GM21529 (cell line): Measurements from ENCODE around the gene ORM1.
A peak's percentile ranks its signal among the peaks of the same experiment; 100 is the strongest.
"Not testable (repeated sequence)": the region's sequence is repeated elsewhere in the genome, so short reads cannot be mapped to it uniquely, and the experiment has no call there.

Experiments used
- ATAC-seq: cut with Tn5 transposase; IDR thresholded peaks from one replicate; pipeline ENCODE4 v1.9.1; 2021; ENCODE audit not compliant: unreplicated experiment

ORM1 gene

GRCh38 chr9:114322160-114322818 is 609 bp upstream of the ORM1 start:
- ATAC-seq, result not testable (repeated sequence)

DNA sequence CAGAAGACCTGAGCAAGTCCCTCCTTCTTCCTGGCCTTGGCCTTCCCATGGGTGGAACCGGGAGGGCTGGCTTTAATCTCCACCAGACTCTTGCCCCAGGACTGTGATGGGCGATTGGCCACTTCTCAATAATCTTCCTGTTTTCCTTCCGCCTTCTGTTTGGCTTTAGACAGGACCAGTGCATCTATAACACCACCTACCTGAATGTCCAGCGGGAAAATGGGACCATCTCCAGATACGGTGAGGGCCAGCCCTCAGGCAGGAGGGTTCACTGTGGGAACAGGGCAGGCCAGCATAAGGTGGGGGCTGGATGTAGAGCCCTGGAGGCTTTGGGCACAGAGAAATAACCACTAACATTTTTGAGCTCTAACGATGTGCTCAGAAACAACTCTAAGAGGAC is 951 bp downstream of the ORM1 start:
- not testable (repeated sequence) for ATAC-seq

DNA sequence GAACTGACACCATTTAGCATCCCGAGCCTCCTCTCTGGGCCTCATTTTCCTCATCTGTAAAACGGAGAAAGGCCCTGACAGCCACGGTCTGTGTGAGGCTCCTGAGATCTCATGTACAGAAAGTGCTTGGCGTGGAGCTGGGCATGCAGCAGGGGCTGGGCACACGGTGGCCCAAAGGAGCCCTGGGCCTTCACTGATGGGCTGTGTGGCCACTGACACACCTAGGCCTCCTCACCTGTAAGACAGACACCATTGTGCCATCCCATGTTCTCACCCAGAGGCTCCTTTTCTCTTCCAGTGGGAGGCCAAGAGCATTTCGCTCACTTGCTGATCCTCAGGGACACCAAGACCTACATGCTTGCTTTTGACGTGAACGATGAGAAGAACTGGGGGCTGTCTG is 1.6 kb downstream of the ORM1 start:
- ATAC-seq, result no peak

DNA sequence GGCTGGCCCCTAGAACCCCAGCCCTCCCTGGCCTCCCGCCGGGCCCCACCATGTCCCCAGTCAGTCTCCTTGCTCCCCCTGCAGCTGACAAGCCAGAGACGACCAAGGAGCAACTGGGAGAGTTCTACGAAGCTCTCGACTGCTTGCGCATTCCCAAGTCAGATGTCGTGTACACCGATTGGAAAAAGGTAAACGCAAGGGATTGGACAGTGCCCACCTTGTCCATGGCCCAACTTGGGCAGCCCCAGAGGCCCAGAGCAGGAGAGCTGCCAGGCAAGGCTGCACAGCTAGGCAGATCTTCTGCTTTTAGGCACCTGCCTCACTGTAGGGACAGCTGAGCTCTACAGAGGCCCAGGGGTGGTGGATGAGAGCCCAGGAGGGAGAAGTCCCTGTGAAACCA is 2.1 kb downstream of the ORM1 start:
- ATAC-seq, result not testable (repeated sequence)

DNA sequence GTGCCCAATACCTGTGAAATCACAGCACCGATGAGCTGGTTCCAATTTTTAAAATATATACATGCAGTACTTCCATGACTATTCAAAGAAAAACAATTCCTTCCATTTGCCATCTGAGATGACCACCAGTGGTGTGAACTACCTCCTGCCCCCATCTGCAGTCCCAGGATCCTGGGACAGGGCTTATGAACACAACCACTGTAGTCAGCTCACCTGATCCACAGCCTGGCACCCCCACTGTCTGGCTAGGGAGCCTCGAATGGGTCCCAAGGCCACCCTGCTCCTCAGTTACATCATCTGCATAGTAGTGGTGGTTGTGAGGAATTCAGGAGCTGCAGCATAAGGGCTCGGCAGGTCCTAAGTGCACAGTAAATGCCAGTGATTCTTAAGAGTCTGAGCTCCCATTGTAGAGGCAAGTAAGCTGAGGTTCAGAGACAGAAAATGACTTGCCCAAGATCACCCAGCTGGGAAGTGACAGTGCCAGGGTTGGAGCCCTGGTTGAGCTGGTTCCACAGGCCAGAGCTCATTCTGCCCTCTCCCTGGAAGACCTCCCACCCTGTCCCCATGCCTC is 2.9 kb downstream of the ORM1 start:
- not testable (repeated sequence) for ATAC-seq

DNA sequence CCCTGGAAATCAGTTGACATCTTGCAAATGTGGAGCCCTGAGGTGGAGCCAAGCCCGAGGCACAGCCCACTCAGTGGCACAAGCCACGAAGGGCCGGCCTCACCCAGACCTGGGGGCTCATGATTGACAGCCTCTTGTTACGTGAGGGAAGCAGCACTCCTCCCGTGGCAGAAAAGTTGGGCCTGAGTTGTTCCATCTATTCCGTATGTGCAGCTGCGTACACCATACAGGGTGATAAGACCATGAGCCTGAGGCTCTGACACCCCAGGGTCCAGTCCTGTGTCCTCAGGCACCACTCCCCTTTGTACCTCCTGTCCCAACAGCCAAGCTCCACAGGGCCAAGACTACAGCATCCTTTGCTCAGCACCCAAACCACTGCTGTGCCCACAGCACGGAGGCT is 4.9 kb downstream of the ORM1 start:
- ATAC-seq, result no peak

- ATAC-seq, result not testable (repeated sequence)
Observed at GRCh38 chr9:114328357-114328820, 5.5 kb downstream of the ORM1 start.

DNA sequence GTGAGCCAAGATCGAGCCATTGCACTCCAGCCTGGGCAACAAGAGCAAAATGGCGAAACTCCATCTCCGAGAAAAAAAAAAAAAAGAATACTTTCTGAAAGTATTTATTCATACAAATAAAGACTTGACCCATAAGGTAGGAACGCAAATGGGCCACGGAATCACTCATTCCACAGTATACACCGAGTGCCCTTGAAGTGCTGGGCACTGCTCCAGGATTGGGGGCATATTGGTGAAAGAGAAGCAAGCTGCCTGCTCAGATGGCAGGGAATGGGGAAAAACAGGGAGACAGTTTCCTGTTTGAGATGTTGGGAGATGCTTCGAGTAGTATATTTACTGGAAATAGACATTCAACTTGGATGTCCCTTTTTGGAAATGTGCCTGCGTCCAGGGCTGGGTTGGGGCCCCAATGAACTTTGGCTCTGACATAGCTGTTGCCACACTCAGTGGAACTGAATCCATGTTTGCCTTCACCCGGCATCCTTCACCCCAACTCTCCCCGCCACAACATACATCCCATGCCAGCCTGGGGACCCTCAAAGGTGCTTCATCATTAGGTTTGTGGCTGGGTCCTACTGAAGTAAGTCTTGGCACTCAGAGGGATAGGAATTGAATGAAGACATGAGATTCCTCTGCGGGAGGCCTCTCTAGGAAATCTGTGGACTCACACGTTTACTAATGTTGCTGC is 6.2 kb downstream of the ORM1 start:
- ATAC-seq, result not testable (repeated sequence)

DNA sequence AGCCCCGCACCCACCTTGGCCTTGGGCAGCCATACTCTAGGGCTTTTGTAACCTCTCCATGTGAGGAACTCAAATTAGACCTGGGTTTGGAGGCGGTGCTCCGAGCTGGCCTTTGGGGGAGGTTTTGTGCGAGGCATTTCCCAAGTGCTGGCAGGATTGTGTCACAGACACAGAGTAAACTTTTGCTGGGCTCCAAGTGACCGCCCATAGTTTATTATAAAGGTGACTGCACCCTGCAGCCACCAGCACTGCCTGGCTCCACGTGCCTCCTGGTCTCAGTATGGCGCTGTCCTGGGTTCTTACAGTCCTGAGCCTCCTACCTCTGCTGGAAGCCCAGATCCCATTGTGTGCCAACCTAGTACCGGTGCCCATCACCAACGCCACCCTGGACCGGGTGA is 6.7 kb downstream of the ORM1 start, which contains the start of gene ORM2:
Gene ORM2 (plus strand): TSS at position 245 of the 398 bp plus-strand sequence. CDS start 36 bp downstream, at position 281.
- not testable (repeated sequence) for ATAC-seq

DNA sequence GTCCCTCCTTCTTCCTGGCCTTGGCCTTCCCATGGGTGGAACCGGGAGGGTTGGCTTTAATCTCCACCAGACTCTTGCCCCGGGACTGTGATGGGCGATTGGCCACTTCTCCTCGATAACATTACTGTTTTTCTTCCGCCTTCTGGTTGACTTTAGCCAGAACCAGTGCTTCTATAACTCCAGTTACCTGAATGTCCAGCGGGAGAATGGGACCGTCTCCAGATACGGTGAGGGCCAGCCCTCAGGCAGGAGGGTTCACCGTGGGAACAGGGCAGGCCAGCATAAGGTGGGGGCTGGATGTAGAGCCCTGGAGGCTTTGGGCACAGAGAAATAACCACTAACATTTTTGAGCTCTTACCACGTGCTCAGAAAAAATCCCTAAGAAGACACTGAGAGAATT is 7.7 kb downstream of the ORM1 start:
- ATAC-seq, result no peak

DNA sequence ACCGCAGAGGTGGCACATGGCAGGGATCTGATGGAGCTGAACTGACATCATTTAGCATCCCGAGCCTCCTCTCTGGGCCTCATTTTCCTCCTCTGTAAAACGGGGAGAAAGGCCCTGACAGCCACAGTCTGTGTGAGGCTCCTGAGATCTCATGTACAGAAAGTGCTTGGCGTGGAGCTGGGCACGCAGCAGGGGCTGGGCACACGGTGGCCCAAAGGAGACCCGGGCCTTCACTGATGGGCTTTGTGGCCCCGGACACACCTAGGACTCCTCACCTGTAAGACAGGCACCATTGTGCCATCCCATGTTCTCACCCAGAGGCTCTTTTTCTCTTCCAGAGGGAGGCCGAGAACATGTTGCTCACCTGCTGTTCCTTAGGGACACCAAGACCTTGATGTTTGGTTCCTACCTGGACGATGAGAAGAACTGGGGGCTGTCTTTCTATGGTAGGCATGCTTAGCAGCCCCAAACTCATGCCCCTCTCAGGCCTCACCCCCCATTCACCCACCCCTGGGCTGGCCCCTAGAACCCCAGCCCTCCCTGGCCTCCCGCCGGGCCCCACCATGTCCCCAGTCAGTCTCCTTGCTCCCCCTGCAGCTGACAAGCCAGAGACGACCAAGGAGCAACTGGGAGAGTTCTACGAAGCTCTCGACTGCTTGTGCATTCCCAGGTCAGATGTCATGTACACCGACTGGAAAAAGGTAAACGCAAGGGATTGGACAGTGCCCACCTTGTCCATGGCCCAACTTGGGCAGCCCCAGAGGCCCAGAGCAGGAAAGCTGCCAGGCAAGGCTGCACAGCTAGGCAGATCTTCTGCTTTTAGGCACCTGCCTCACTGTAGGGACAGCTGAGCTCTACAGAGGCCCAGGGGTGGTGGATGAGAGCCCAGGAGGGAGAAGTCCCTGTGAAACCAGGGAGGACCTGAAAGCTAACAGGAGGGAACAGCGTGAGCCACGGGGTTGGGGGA is 8.6 kb downstream of the ORM1 start:
- ATAC-seq, result not testable (repeated sequence)

- ATAC-seq, result not testable (repeated sequence)
Observed at GRCh38 chr9:114332474-114333040, 9.7 kb downstream of the ORM1 start.

DNA sequence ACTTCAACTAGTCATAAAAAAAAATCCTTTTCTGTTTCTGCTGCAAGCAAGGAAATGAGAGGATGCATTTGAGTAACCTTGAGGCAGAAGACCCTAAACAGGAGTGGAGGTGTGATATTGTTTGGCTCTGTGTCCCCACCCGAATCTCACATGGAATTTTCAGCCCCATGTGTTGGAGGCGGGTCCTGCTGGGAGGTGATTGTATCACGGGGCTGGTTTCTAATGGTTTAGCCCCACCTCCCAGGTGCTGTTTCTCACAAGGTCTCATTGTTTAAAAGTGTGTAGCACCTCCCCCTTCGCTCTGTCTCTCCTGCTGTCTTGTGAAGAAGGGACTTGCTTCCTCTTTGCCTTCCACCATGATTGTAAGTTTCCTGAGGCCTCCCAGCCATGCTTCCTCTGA is 10.8 kb downstream of the ORM1 start:
- not testable (repeated sequence) for ATAC-seq

DNA sequence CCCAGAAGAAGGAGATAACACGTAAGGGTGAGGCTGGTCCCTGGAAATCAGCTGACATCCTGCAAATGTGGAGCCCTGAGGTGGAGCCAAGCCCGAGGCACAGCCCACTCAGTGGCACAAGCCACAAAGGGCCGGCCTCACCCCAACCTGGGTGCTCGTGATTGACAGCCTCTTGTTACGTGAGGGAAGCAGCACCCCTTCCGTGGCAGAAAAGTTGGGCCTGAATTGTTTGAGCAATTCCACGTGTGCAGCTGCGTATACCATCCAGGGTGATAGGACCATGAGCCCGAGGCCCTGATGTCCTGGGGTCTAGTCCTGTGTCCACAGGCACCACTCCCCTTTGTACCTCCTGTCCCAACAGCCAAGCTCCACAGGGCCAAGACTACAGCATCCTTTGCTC is 11.6 kb downstream of the ORM1 start:
- no peak for ATAC-seq

GRCh38 chr9:114335745-114336144 is 12.8 kb downstream of the ORM1 start:
- no peak for ATAC-seq

DNA sequence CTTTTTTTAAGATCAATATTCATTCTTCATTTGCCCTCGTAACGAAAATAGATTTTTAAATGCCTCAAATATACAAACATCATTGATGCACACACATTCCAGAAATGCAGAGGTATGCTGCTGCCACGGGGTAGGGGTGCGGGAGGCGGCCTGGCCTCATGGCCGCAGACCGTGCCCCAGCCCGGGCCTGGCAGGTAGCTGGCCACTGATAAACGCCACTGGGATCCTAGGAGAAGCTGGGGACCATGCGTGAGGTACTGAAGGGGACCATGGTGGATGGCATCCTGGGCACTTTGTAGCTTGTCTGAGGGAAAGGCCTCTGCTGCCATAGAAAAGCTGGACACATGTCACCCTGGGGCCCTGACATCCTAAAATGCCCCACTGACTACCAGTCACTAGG is 13.3 kb downstream of the ORM1 start:
- no peak for ATAC-seq

DNA sequence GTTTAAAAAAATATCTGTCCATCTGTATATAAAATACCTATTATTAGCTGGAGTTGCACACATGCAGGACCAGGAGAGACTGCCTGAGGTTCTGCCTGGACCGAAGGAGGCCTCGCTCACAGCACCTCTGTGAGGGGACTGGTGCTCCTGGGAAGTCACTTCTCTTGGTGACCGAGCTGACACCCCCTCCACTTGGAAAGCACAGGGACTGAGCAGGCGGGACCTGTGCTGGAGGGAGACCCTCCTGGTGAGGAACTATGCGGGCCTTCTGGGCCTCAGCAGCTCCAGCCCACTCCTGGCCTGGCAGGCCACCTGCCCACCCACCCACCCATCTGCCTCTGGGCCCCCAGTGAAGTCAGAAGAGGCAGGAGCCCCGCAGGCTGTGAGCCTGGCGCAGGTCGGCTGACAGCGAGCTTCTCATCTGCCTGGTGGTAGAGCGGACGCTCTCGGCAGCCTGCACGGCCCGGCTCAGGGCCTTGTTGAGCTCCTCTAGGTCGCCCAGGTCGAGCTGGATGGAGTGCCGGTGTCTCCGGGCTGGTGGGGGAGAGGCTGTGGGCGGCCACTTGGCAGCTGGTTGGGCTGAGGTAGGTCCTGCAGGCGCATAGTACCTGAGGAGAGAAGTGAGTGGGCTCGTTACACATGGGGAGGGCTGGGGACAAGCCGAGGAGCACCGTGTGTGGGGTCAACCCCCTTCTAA is 13.9 kb downstream of the ORM1 start:
- ATAC-seq, result no peak

GRCh38 chr9:114338187-114338586 is 15.3 kb downstream of the ORM1 start:
- ATAC-seq, result no peak

DNA sequence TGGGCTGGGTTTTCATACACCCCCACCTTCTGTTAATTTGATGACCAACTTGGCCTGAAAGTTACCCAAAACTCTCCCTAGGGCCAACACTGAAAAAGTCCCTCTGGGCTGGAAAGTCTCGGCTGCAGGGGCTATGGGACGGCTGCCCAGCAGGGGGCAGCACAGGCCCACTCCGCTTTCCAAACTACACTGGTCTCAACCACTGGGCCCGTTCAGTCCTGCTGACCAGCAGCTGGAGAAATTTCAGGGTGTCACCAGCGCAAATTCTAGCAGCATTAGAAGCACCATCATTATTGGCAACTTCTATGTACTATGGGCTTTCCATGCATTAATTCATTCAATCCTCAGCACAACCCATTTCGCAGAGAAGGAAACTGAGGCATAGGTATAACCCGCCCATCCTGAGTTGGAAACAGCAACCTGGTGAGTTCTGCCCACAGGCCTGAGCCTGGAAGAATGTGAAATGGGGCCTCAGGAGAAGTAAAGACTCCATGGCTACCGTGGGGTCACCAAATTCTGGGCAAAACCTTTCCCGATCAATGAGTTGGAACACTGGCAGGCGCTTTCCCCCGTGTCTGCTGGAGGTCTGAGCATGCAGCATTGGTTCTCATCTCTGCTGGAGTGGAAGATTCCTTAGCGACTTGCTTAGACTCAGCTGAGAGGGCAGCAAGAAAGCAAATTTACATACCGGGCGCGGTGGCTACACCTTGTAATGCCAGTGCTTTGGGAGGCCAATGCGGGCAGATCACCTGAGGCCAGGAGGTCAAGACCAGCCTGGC is 16.4 kb downstream of the ORM1 start:
- ATAC-seq, result peak; percentile 77
